ENCODE data around the gene ALDH7A1. TPM values are rescaled to one million over a fixed set of nuclear protein-coding genes. Genes with fewer than 3 reads are reported as not detected.

Gene ALDH7A1
- total RNA-seq, 1 donor from 2014 or later = 119 TPM

GRCh38 chr5:126595486-126596083 is 566 bp upstream of the ALDH7A1 start:
- H3K27me3 Mint-ChIP-seq (ENCODE audit: low read depth) = no peaks in the 10 kb centered on the region
- H3K27ac Mint-ChIP-seq = peak overlapping the region; percentile 95
- H3K36me3 Mint-ChIP-seq = peaks cover 8% of the 10 kb centered on the region
- no peak for DNase-seq (ENCODE audit: low spot score in 2 of 2, unreplicated experiment in 2 of 2)
- peak overlapping the region; percentile 74 for H3K4me3 Mint-ChIP-seq
- H3K4me1 Mint-ChIP-seq = peaks cover 31% of the 10 kb centered on the region
- no peak for TF ChIP-seq CTCF (IDR thresholded peaks at IDR 0.05; ENCODE audit: unreplicated experiment)
- H3K9me3 Mint-ChIP-seq = no peaks in the 10 kb centered on the region

- peaks cover 18% of the 10 kb centered on the region for H3K36me3 Mint-ChIP-seq
- no peak for TF ChIP-seq CTCF (IDR thresholded peaks at IDR 0.05; ENCODE audit: unreplicated experiment)
- no peak overlapping the region for H3K27ac Mint-ChIP-seq
Measured at GRCh38 chr5:126591549-126591948, 3.5 kb downstream of the ALDH7A1 start.

GRCh38 chr5:126589536-126590297 is 5.3 kb downstream of the ALDH7A1 start:
- Mint-ChIP-seq H3K27ac (no peak overlapping the region), H3K4me1 (peaks cover 20% of the 10 kb centered on the region), H3K27me3 (ENCODE audit: low read depth) (no peaks in the 10 kb centered on the region), H3K36me3 (peaks cover 23% of the 10 kb centered on the region), H3K9me3 (no peaks in the 10 kb centered on the region), H3K4me3 (no peak overlapping the region)
- DNase-seq (ENCODE audit: low spot score in 2 of 2, unreplicated experiment in 2 of 2) = no peak
- TF ChIP-seq CTCF (IDR thresholded peaks at IDR 0.05; ENCODE audit: unreplicated experiment) = no peak

More at GRCh38 chr5:126591549-126591948, 3.5 kb downstream of the ALDH7A1 start:
- no peak overlapping the region for H3K4me3 Mint-ChIP-seq
- no peaks in the 10 kb centered on the region for H3K9me3 Mint-ChIP-seq
- no peak for DNase-seq (ENCODE audit: low spot score in 2 of 2, unreplicated experiment in 2 of 2)
- no peaks in the 10 kb centered on the region for H3K27me3 Mint-ChIP-seq (ENCODE audit: low read depth)
- H3K4me1 Mint-ChIP-seq = peaks cover 22% of the 10 kb centered on the region

- no peak overlapping the region for H3K4me3 Mint-ChIP-seq
- H3K27me3 Mint-ChIP-seq (ENCODE audit: low read depth) = no peaks in the 10 kb centered on the region
- no peak for DNase-seq (ENCODE audit: low spot score in 2 of 2, unreplicated experiment in 2 of 2)
- no peak for TF ChIP-seq CTCF (IDR thresholded peaks at IDR 0.05; ENCODE audit: unreplicated experiment)
- H3K36me3 Mint-ChIP-seq = peaks cover 32% of the 10 kb centered on the region
- H3K4me1 Mint-ChIP-seq = peaks cover 7% of the 10 kb centered on the region
- no peaks in the 10 kb centered on the region for H3K9me3 Mint-ChIP-seq
- no peak overlapping the region for H3K27ac Mint-ChIP-seq
Measured at GRCh38 chr5:126587551-126588390, 7.2 kb downstream of the ALDH7A1 start.

- TF ChIP-seq CTCF (IDR thresholded peaks at IDR 0.05; ENCODE audit: unreplicated experiment) = no peak
- no peak overlapping the region for H3K27ac Mint-ChIP-seq
- no peaks in the 10 kb centered on the region for H3K4me1 Mint-ChIP-seq
- H3K9me3 Mint-ChIP-seq = no peaks in the 10 kb centered on the region
- DNase-seq (ENCODE audit: low spot score in 2 of 2, unreplicated experiment in 2 of 2) = no peak
- H3K4me3 Mint-ChIP-seq = no peak overlapping the region
- H3K36me3 Mint-ChIP-seq = peaks cover 39% of the 10 kb centered on the region
- no peaks in the 10 kb centered on the region for H3K27me3 Mint-ChIP-seq (ENCODE audit: low read depth)
Measured at GRCh38 chr5:126583761-126584160, 11.3 kb downstream of the ALDH7A1 start.

Data from mesothelial cell of epicardium (in vitro differentiated cells).